HFFc6 (cell line): ENCODE measurements around the gene MAT2B. TPM values are rescaled to one million over a fixed set of nuclear protein-coding genes. Genes with fewer than 3 reads are reported as not detected.
A peak's percentile ranks its signal among the peaks of the same experiment; 100 is the strongest.

Source experiments
- DNase-seq: peaks from one replicate; pipeline ENCODE4 v3.0.0-alpha.2; 2018
- H3K27ac Mint-ChIP-seq: 2 replicates; pipeline ENCODE4 v1.8.0; 2020; ENCODE audit warnings: mild to moderate bottlenecking, mixed read lengths
- H3K27me3 Mint-ChIP-seq: 2 replicates; pipeline ENCODE4 v1.8.0; 2021; ENCODE audit warnings: mild to moderate bottlenecking, moderate library complexity, mixed read lengths; ENCODE audit not compliant: insufficient read depth
- H3K36me3 Mint-ChIP-seq: 2 replicates; pipeline ENCODE4 v1.8.0; 2021; ENCODE audit warnings: low read depth, mixed read lengths
- H3K4me1 Mint-ChIP-seq: 2 replicates; pipeline ENCODE4 v1.8.0; 2020; ENCODE audit warnings: low read depth, mixed read lengths
- H3K4me3 Mint-ChIP-seq: 2 replicates; pipeline ENCODE4 v1.8.0; 2020; ENCODE audit warnings: mild to moderate bottlenecking, moderate library complexity, mixed read lengths
- H3K9me3 Mint-ChIP-seq: 2 replicates; pipeline ENCODE4 v1.8.0; 2020; ENCODE audit warnings: mild to moderate bottlenecking, mixed read lengths
- total RNA-seq, 6 experiments: library from RNA; stranded (reverse); fragmentation: NEBNext Ultra II Directional; extraction: Animal tissue kit (Norgen Biotek cat#: 25700); gene quantifications; 2 replicates in 1 of 6; 3 replicates in 5 of 6; pipeline ENCODE4 v1.2.3, GENCODE V29; 2021
- TF ChIP-seq, protein P1 (sequence below): fragments of 200-600 bp; sonication (generic); IDR thresholded peaks from 2 replicates; pipeline ENCODE4 v1.5.0; 2021; ENCODE audit warnings: antibody characterized with exemption, mild to moderate bottlenecking

The MAT2B gene
- total RNA-seq, 6 experiments from 2014 or later = 38.8 to 53.2 (median 48.4) TPM

DNA sequence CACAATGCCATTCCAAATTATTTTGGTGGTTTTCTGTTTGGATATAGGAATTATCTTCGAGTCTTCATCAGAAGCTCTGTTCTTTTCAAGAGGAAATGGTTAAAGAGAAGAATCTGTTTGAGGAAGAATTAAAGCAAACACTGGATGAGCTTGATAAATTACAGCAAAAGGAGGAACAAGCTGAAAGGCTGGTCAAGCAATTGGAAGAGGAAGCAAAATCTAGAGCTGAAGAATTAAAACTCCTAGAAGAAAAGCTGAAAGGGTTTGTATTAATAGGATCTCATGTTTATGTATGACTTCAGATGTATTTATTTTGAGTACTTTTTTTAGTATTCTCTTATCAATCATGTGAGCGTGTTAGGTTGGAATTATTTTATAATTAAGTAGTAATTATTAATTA lies 30.0 kb upstream of the MAT2B start:
- no peaks in the 10 kb centered on the region for H3K9me3 Mint-ChIP-seq

DNA sequence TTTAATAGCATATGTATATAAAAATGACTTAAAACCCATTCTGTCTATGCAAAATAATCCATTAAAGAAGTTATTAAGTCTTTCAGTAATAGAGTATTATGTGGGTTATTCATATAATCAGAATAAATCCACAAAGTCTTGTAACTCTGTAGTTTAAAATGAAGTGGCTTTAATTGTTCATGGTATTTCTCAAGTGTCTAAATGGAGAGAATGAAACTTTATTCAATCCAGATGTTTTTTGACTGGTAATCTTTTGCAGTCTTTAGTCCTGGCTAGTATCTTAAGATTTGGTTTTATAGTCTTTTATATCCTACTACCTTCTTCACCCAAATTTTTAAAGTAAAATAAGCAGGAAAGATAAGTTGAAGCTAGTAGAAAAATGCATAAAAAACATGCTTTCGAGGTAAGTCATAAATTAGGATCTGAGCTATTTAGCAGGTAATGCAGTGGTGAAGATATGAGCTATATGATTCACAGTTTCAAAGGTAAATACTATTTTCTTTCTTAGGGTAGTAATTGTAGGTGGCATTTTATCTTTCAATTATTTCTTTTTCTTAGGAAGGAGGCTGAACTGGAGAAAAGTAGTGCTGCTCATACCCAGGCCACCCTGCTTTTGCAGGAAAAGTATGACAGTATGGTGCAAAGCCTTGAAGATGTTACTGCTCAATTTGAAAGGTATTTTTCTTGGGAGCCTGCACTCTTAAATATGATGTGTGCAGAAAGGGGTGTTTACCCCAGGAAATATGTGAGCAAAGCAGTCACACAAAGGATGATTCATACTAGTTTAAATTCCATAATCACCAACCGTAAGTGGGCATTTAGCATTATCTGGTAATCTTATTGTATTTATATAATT lies 27.1 kb upstream of the MAT2B start:
- H3K27ac Mint-ChIP-seq = peak overlapping the region; percentile 61
- no peaks in the 10 kb centered on the region for H3K27me3 Mint-ChIP-seq
- peak overlapping the region; percentile 36; the same call in 1 of the 2 replicates for H3K4me3 Mint-ChIP-seq
- TF ChIP-seq, protein P1, sequence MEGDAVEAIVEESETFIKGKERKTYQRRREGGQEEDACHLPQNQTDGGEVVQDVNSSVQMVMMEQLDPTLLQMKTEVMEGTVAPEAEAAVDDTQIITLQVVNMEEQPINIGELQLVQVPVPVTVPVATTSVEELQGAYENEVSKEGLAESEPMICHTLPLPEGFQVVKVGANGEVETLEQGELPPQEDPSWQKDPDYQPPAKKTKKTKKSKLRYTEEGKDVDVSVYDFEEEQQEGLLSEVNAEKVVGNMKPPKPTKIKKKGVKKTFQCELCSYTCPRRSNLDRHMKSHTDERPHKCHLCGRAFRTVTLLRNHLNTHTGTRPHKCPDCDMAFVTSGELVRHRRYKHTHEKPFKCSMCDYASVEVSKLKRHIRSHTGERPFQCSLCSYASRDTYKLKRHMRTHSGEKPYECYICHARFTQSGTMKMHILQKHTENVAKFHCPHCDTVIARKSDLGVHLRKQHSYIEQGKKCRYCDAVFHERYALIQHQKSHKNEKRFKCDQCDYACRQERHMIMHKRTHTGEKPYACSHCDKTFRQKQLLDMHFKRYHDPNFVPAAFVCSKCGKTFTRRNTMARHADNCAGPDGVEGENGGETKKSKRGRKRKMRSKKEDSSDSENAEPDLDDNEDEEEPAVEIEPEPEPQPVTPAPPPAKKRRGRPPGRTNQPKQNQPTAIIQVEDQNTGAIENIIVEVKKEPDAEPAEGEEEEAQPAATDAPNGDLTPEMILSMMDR = no peak
- peaks cover 28% of the 10 kb centered on the region for H3K4me1 Mint-ChIP-seq
- peak; percentile 20 for DNase-seq
- H3K36me3 Mint-ChIP-seq = peaks cover 14% of the 10 kb centered on the region; the same call in 1 of the 2 replicates
- no peaks in the 10 kb centered on the region for H3K9me3 Mint-ChIP-seq

More for the DNA sequence above, 30.0 kb upstream of the MAT2B start:
- Mint-ChIP-seq H3K27me3 (no peaks in the 10 kb centered on the region), H3K4me1 (peaks cover 28% of the 10 kb centered on the region), H3K4me3 (no peak overlapping the region), H3K27ac (no peak overlapping the region), H3K36me3 (peaks cover 14% of the 10 kb centered on the region; the same call in 1 of the 2 replicates)
- no peak for DNase-seq
- TF ChIP-seq, protein P1 = no peak

DNA sequence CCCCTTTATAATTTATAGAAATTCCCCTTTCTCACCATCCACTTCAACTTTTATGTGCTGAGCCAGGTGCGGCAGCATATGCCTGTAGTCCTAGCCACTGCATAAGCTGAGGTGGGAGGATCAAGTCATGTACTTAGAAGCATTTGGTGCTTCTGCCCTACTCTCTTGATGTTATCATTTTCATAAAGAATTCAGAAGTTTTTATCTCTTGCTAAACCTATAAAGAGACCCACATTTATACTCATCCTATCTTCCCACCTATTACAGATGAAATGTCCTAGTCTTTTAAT lies 26.5 kb upstream of the MAT2B start:
- peak overlapping the region; percentile 61 for H3K27ac Mint-ChIP-seq
- no peaks in the 10 kb centered on the region for H3K27me3 Mint-ChIP-seq
- TF ChIP-seq, protein P1 = no peak
- no peak overlapping the region for H3K4me3 Mint-ChIP-seq
- H3K36me3 Mint-ChIP-seq = peaks cover 14% of the 10 kb centered on the region; the same call in 1 of the 2 replicates
- H3K4me1 Mint-ChIP-seq = peaks cover 28% of the 10 kb centered on the region
- no peak for DNase-seq
- no peaks in the 10 kb centered on the region for H3K9me3 Mint-ChIP-seq

DNA sequence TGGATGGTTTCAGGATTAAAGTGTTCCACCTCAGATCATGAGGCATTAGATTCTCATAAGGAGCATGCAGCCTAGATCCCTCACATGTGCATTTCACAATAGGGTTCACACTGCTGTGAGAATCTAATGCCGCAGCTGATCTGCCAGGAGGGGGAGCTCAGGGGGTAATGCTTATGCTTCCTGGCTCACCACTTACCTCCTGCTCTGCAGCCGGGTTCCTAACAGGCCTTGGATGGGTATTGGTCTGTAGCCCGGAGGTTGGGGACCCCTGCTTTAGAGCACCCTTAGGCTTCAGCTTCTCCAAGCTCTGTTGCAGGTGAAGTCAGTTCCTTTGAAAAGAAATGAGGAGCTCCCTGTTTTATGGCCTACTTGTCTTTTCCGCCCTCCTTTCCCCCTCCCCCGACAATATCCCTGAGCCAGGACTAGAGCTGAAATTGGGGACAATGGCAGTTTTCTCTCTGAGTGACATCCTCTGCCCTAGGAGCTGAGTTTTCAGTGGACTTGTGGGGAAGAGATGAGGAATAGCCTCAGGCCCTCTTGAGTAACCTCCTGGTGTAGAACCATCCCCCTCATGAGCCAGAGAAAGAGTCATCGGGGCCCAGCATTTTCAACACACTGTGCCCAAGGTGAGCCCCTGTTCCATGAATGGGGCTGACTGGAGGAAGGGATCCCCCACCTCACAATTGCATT lies 16.2 kb upstream of the MAT2B start:
- Mint-ChIP-seq H3K4me1 (peaks cover 16% of the 10 kb centered on the region), H3K36me3 (peaks cover 13% of the 10 kb centered on the region), H3K9me3 (no peaks in the 10 kb centered on the region), H3K27me3 (no peaks in the 10 kb centered on the region), H3K27ac (peak overlapping the region; percentile 75), H3K4me3 (no peak overlapping the region)
- TF ChIP-seq, protein P1 = peak; percentile 66
- DNase-seq = peak; percentile 42

DNA sequence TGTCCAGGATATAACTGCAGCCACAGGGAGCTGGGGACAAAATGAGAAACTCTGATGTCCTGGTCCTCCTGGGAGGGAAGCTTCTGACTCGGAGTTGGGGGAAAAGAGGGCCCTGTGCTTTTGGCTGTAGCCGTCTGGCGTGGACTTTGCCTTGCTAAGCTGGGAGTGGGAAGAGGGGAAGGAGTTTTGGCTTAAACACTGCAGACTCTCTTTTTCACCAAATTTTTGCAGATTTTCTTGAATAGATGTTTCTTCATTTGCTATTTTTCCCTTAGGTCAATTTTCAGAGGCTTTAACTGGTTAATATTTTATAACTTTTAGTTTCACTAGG lies 15.7 kb upstream of the MAT2B start:
- Mint-ChIP-seq H3K9me3 (no peaks in the 10 kb centered on the region), H3K4me3 (no peak overlapping the region), H3K27me3 (no peaks in the 10 kb centered on the region), H3K27ac (peak overlapping the region; percentile 52; the same call in 1 of the 2 replicates), H3K4me1 (peaks cover 16% of the 10 kb centered on the region), H3K36me3 (peaks cover 12% of the 10 kb centered on the region)
- TF ChIP-seq, protein P1 = no peak
- DNase-seq = no peak
